Muscle layer of duodenum (tissue), 2 donors: ENCODE measurements around the gene PCDHGB4.
"Not testable (repeated sequence)": the region's sequence is repeated elsewhere in the genome, so short reads cannot be mapped to it uniquely, and the experiment has no call there.

Experiments
- H3K27ac ChIP-seq: one replicate; pipeline ENCODE4 v1.7.0; 2013; ENCODE audit warnings: mild to moderate bottlenecking, low read length
- H3K27me3 ChIP-seq: one replicate; pipeline ENCODE4 v1.7.0; 2013; ENCODE audit warnings: low read depth, mild to moderate bottlenecking, control low read depth, low read length
- H3K36me3 ChIP-seq, 2 donors: one replicate each; pipeline ENCODE4 v1.7.0; 2013; ENCODE audit warnings: low read length in 2 of 2, control low read depth in 1 of 2, mild to moderate bottlenecking in 1 of 2; ENCODE audit not compliant: insufficient read depth in 2 of 2, control insufficient read depth in 1 of 2
- H3K4me1 ChIP-seq, 2 donors: one replicate each; pipeline ENCODE4 v1.7.0; 2013; ENCODE audit warnings: low read length in 2 of 2, mild to moderate bottlenecking in 2 of 2, control low read depth in 1 of 2, moderate library complexity in 1 of 2; ENCODE audit not compliant: insufficient read depth in 2 of 2, control insufficient read depth in 1 of 2
- H3K4me3 ChIP-seq, 2 donors: one replicate each; pipeline ENCODE4 v1.7.0; 2013; ENCODE audit warnings: low read length in 2 of 2, low read depth in 1 of 2, mild to moderate bottlenecking in 1 of 2
- H3K9me3 ChIP-seq, 2 donors: one replicate each; pipeline ENCODE4 v1.7.0; 2013; ENCODE audit warnings: low read length in 2 of 2, control low read depth in 1 of 2, mild to moderate bottlenecking in 1 of 2; ENCODE audit not compliant: control insufficient read depth in 1 of 2
- donor health status: healthy.

PCDHGB4 gene

GRCh38 chr5:141421489-141421855, 34.0 kb downstream of the PCDHGB4 start:
- peaks cover 71 to 91% of the 10 kb centered on the region in 2 donors for H3K9me3 ChIP-seq
- peak overlapping the region; percentile 44 to 66 for H3K4me3 ChIP-seq
- no peaks in the 10 kb centered on the region for H3K27me3 ChIP-seq
- peaks cover 0 to 20% of the 10 kb centered on the region in 2 donors for H3K4me1 ChIP-seq
- no peak overlapping the region for H3K27ac ChIP-seq
- H3K36me3 ChIP-seq, result peaks cover 0 to 17% of the 10 kb centered on the region in 2 donors

- peaks cover 83 to 97% of the 10 kb centered on the region in 2 donors for H3K9me3 ChIP-seq
- H3K4me1 ChIP-seq, result peaks cover 0 to 20% of the 10 kb centered on the region in 2 donors
- peaks cover 0 to 17% of the 10 kb centered on the region in 2 donors for H3K36me3 ChIP-seq
- no peak overlapping the region for H3K27ac ChIP-seq
- H3K27me3 ChIP-seq, result no peaks in the 10 kb centered on the region
- peak overlapping the region in 1 of 2 donors; percentile 66 for H3K4me3 ChIP-seq
Observed at GRCh38 chr5:141422742-141423291, 35.3 kb downstream of the PCDHGB4 start.

- Histone ChIP-seq H3K4me1 (no peaks in the 10 kb centered on the region), H3K36me3 (peaks cover 0 to 11% of the 10 kb centered on the region in 2 donors), H3K27ac (no peak overlapping the region), H3K27me3 (no peaks in the 10 kb centered on the region), H3K4me3 (peak overlapping the region; percentile 2 to 56), H3K9me3 (peaks cover 70 to 91% of the 10 kb centered on the region in 2 donors)
Observed at GRCh38 chr5:141427783-141428426, 40.4 kb downstream of the PCDHGB4 start.

GRCh38 chr5:141430332-141431113, 43.0 kb downstream of the PCDHGB4 start, which contains the start of gene PCDHGA12:
PCDHGA12 (plus strand) TSS chr5:141430507; CDS start chr5:141430760, 253 bp downstream.
- Histone ChIP-seq H3K36me3 (peaks cover 0 to 13% of the 10 kb centered on the region in 2 donors), H3K4me3 (peak within 1 kb of the TSS; percentile 39 to 66), H3K9me3 (peaks cover 56 to 77% of the 10 kb centered on the region in 2 donors), H3K27me3 (no peaks in the 10 kb centered on the region), H3K27ac (no peak within 1 kb of the TSS), H3K4me1 (no peaks in the 10 kb centered on the region)

- Histone ChIP-seq H3K4me3 (peak overlapping the region; percentile 39 to 66), H3K9me3 (peaks cover 54 to 70% of the 10 kb centered on the region in 2 donors), H3K27me3 (no peaks in the 10 kb centered on the region), H3K27ac (no peak overlapping the region), H3K36me3 (peaks cover 0 to 5% of the 10 kb centered on the region in 2 donors), H3K4me1 (no peaks in the 10 kb centered on the region)
Observed at GRCh38 chr5:141431286-141431685, 43.8 kb downstream of the PCDHGB4 start.

- Histone ChIP-seq H3K9me3 (peaks cover 53 to 69% of the 10 kb centered on the region in 2 donors), H3K4me3 (peak overlapping the region; percentile 39 to 66)
- not testable (repeated sequence) for H3K4me1 ChIP-seq, H3K27me3 ChIP-seq, H3K36me3 ChIP-seq, H3K27ac ChIP-seq
Observed at GRCh38 chr5:141432308-141432707, 44.8 kb downstream of the PCDHGB4 start.

- not testable (repeated sequence) for H3K4me1 ChIP-seq, H3K27ac ChIP-seq, H3K36me3 ChIP-seq, H3K27me3 ChIP-seq
- peaks cover 49 to 68% of the 10 kb centered on the region in 2 donors for H3K9me3 ChIP-seq
- H3K4me3 ChIP-seq, result peak overlapping the region in 1 of 2 donors; percentile 66
Observed at GRCh38 chr5:141432726-141433125, 45.2 kb downstream of the PCDHGB4 start.

- Histone ChIP-seq H3K9me3 (peaks cover 41 to 58% of the 10 kb centered on the region in 2 donors), H3K36me3 (peaks cover 0 to 7% of the 10 kb centered on the region in 2 donors), H3K4me1 (no peaks in the 10 kb centered on the region), H3K4me3 (peak overlapping the region in 1 of 2 donors; percentile 48), H3K27me3 (no peaks in the 10 kb centered on the region), H3K27ac (no peak overlapping the region)
Observed at GRCh38 chr5:141434006-141434405, 46.5 kb downstream of the PCDHGB4 start.

- H3K4me1 ChIP-seq, result no peaks in the 10 kb centered on the region
- no peaks in the 10 kb centered on the region for H3K27me3 ChIP-seq
- H3K9me3 ChIP-seq, result peaks cover 28 to 64% of the 10 kb centered on the region in 2 donors
- H3K27ac ChIP-seq, result no peak overlapping the region
- peaks cover 0 to 7% of the 10 kb centered on the region in 2 donors for H3K36me3 ChIP-seq
- H3K4me3 ChIP-seq, result peak overlapping the region in 1 of 2 donors; percentile 32
Observed at GRCh38 chr5:141437221-141437620, 49.7 kb downstream of the PCDHGB4 start.

- Histone ChIP-seq H3K27ac (no peak overlapping the region), H3K27me3 (no peaks in the 10 kb centered on the region), H3K4me3 (peak overlapping the region in 1 of 2 donors; percentile 43), H3K9me3 (peaks cover 31 to 53% of the 10 kb centered on the region in 2 donors), H3K36me3 (peaks cover 0 to 3% of the 10 kb centered on the region in 2 donors), H3K4me1 (no peaks in the 10 kb centered on the region)
Observed at GRCh38 chr5:141439411-141440141, 52.1 kb downstream of the PCDHGB4 start.
